HepG2 (cell line): Measurements from ENCODE around the gene PDP2. TPM values are rescaled to one million over a fixed set of nuclear protein-coding genes. Genes with fewer than 3 reads are reported as not detected.
A peak's percentile ranks its signal among the peaks of the same experiment; 100 is the strongest.

Source experiments
- CHD2 ChIP-seq: IDR thresholded peaks from 2 replicates; pipeline ENCODE4 v1.6.1; 2011; ENCODE audit warnings: low read depth, low read length, improper control_type of control experiment
- CREB1 ChIP-seq, 2 experiments: fragments of 450-650 bp in 1 of 2; IDR thresholded peaks; 2 replicates each; pipeline ENCODE4 v1.6.1; 2016 to 2017; ENCODE audit warnings: control low read depth in 1 of 2, mild to moderate bottlenecking in 1 of 2, missing compliant biosample characterization in 1 of 2, missing genetic modification characterization in 1 of 2
- CSRNP1 ChIP-seq: sonication (generic); formaldehyde crosslinking; IDR thresholded peaks from 2 replicates; pipeline ENCODE4 v1.8.1; 2023; ENCODE audit warnings: mild to moderate bottlenecking, missing genetic modification reagents
- DMTF1 ChIP-seq: sonication (generic); formaldehyde crosslinking; IDR thresholded peaks from 2 replicates; pipeline ENCODE4 v1.4.0; 2020; ENCODE audit warnings: mild to moderate bottlenecking, missing genetic modification reagents
- DR1 ChIP-seq: sonication (generic); formaldehyde crosslinking; IDR thresholded peaks from 2 replicates; pipeline ENCODE4 v1.8.0; 2021; ENCODE audit warnings: mild to moderate bottlenecking, missing genetic modification reagents, inconsistent platforms
- EZH2 ChIP-seq: conservative IDR thresholded peaks from 2 replicates; pipeline ENCODE4 v1.6.1; 2012; ENCODE audit warnings: mild to moderate bottlenecking, low read depth, low read length, moderate library complexity
- HMG20A ChIP-seq: IDR thresholded peaks from 2 replicates; pipeline ENCODE4 v1.6.1; 2016; ENCODE audit warnings: borderline replicate concordance
- IRF2 ChIP-seq: IDR thresholded peaks from 2 replicates; pipeline ENCODE4 v1.6.1; 2018; ENCODE audit warnings: missing genetic modification reagents, missing compliant biosample characterization
- MAX ChIP-seq: IDR thresholded peaks from 2 replicates; pipeline ENCODE4 v1.6.1; 2012; ENCODE audit warnings: inconsistent platforms
- MAZ ChIP-seq, 2 experiments: sonication (generic) in 1 of 2; formaldehyde crosslinking in 1 of 2; IDR thresholded peaks; 2 replicates each; pipeline versions ENCODE4 v1.5.0 to v1.6.1; 2012 to 2020; ENCODE audit warnings: low read depth in 2 of 2, mild to moderate bottlenecking in 2 of 2, borderline replicate concordance in 1 of 2, improper control_type of control experiment in 1 of 2, low read length in 1 of 2, missing genetic modification reagents in 1 of 2, moderate library complexity in 1 of 2
- MLLT10 ChIP-seq: sonication (generic); formaldehyde crosslinking; IDR thresholded peaks from 2 replicates; pipeline ENCODE4 v1.4.0; 2020; ENCODE audit warnings: missing genetic modification reagents
- MTERF4 ChIP-seq: sonication (generic); formaldehyde crosslinking; IDR thresholded peaks from 2 replicates; pipeline ENCODE4 v1.8.0; 2023; ENCODE audit warnings: mild to moderate bottlenecking, missing genetic modification reagents
- RORA ChIP-seq: sonication (generic); formaldehyde crosslinking; IDR thresholded peaks from 2 replicates; pipeline ENCODE4 v1.5.0; 2020; ENCODE audit warnings: mild to moderate bottlenecking, missing genetic modification reagents, moderate library complexity
- SIN3A ChIP-seq: IDR thresholded peaks from 2 replicates; pipeline ENCODE4 v1.6.1; 2011; ENCODE audit warnings: low read depth, mild to moderate bottlenecking, control low read depth, low read length, borderline replicate concordance
- SUZ12 ChIP-seq: fragments of 150-350 bp; IDR thresholded peaks from 2 replicates; pipeline ENCODE4 v1.6.1; 2014; ENCODE audit warnings: low read depth, low read length
- WIZ ChIP-seq: sonication (generic); formaldehyde crosslinking; IDR thresholded peaks from 2 replicates; pipeline ENCODE4 v1.5.1; 2020; ENCODE audit warnings: mild to moderate bottlenecking, missing genetic modification reagents
- ZFP62 ChIP-seq: sonication (generic); formaldehyde crosslinking; IDR thresholded peaks from 2 replicates; pipeline ENCODE4 v1.4.0; 2020; ENCODE audit warnings: missing genetic modification reagents
- ZNF343 ChIP-seq: sonication (generic); formaldehyde crosslinking; IDR thresholded peaks from 2 replicates; pipeline ENCODE4 v1.4.0; 2020; ENCODE audit warnings: mild to moderate bottlenecking, missing genetic modification reagents
- ZNF414 ChIP-seq: sonication (generic); formaldehyde crosslinking; IDR thresholded peaks from 2 replicates; pipeline ENCODE4 v1.5.0; 2020; ENCODE audit warnings: missing genetic modification reagents
- ZNF441 ChIP-seq: sonication (generic); formaldehyde crosslinking; IDR thresholded peaks from 2 replicates; pipeline ENCODE4 v1.7.0; 2021; ENCODE audit warnings: missing genetic modification reagents, borderline replicate concordance
- ZNF557 ChIP-seq: sonication (generic); formaldehyde crosslinking; IDR thresholded peaks from 2 replicates; pipeline ENCODE4 v1.4.0; 2020; ENCODE audit warnings: missing genetic modification reagents
- ZNF615 ChIP-seq: sonication (generic); formaldehyde crosslinking; IDR thresholded peaks from 2 replicates; pipeline ENCODE4 v1.5.0; 2020; ENCODE audit warnings: mild to moderate bottlenecking, missing genetic modification reagents, borderline replicate concordance
- ZNF616 ChIP-seq: sonication (generic); formaldehyde crosslinking; IDR thresholded peaks from 2 replicates; pipeline ENCODE4 v1.5.0; 2020; ENCODE audit warnings: low read depth, mild to moderate bottlenecking, missing genetic modification reagents
- ZSCAN31 ChIP-seq: sonication (generic); formaldehyde crosslinking; IDR thresholded peaks from 2 replicates; pipeline ENCODE4 v1.5.0; 2020; ENCODE audit warnings: low read depth, mild to moderate bottlenecking, missing genetic modification reagents
- polyA plus RNA-seq, 8 experiments: library from polyadenylated mRNA; depleted of rRNA in 3 of 8; stranded (reverse) in 7 of 8; unstranded in 1 of 8; fragments of >200 nt; fragmentation: Illumina TruSeq in 4 of 8; extraction: Trizol in 4 of 8; gene quantifications; 2 replicates each; pipeline versions ENCODE4 v1.2.1 to v1.2.3, GENCODE V29; 2011 to 2016; ENCODE audit warnings: low read depth in 4 of 8, missing spikeins in 1 of 8, mixed read lengths in 1 of 8; ENCODE audit not compliant: insufficient read depth in 1 of 8
- total RNA-seq, 5 experiments: library from RNA; depleted of rRNA; stranded (reverse); fragments of >200 nt; fragmentation: Illumina TruSeq; extraction: Trizol; gene quantifications; 2 replicates each; pipeline ENCODE4 v1.2.3, GENCODE V29; 2016; ENCODE audit warnings: low read depth in 1 of 5

Gene PDP2
- total and polyA plus RNA-seq, 2 of the 13 experiments (the other 11 are each of a cell fraction or from before 2014, with no cell fraction given), result 12.8 to 15.8 TPM

- TF ChIP-seq DMTF1 (CRISPR knock-in tag), result no peak
- no peak for TF ChIP-seq SUZ12
- no peak for TF ChIP-seq ZNF615
- no peak for TF ChIP-seq MTERF4 (CRISPR knock-in tag)
- no peak; the same call in 1 of the 2 replicates for TF ChIP-seq HMG20A
- no peak; the same call in 1 of the 2 replicates for TF ChIP-seq ZSCAN31 (CRISPR knock-in tag)
- peak; percentile 83; the same call in 1 of the 2 replicates for TF ChIP-seq DR1 (CRISPR knock-in tag)
- no peak for TF ChIP-seq ZNF616 (CRISPR knock-in tag)
- no peak for TF ChIP-seq MLLT10 (CRISPR knock-in tag)
- TF ChIP-seq CHD2, result no peak
- peak; percentile 63 for TF ChIP-seq MAZ (IDR thresholded peaks at IDR 0.05; ENCODE audit: borderline replicate concordance, low read depth, low read length)
- TF ChIP-seq MAZ (CRISPR knock-in tag; IDR thresholded peaks at IDR 0.05; ENCODE audit: low read depth), result no peak
- no peak for TF ChIP-seq CREB1 (IDR thresholded peaks at IDR 0.05)
- no peak for TF ChIP-seq CREB1 (CRISPR knock-in tag; IDR thresholded peaks at IDR 0.05)
- no peak for TF ChIP-seq SIN3A
- no peak for TF ChIP-seq EZH2
- TF ChIP-seq ZNF557 (CRISPR knock-in tag), result no peak
- peak; percentile 87; the same call in 1 of the 2 replicates for TF ChIP-seq ZNF414 (CRISPR knock-in tag)
- peak; percentile 84; the same call in 1 of the 2 replicates for TF ChIP-seq IRF2 (CRISPR knock-in tag)
- no peak for TF ChIP-seq CSRNP1 (CRISPR knock-in tag)
- TF ChIP-seq WIZ, result peak; percentile 70
- TF ChIP-seq RORA (CRISPR knock-in tag), result no peak
- TF ChIP-seq ZNF343 (CRISPR knock-in tag), result 0 out of 2 replicates have a peak, but pooled peaks have one; percentile 20
- no peak for TF ChIP-seq ZFP62 (CRISPR knock-in tag)
- no peak for TF ChIP-seq ZNF441 (CRISPR knock-in tag)
- TF ChIP-seq MAX, result no peak; the same call in 1 of the 2 replicates
Observed at GRCh38 chr16:66905633-66906539, 25.6 kb downstream of the PDP2 start (continued).
